ENCODE data around the gene CLSTN2. TPM values are rescaled to one million over a fixed set of nuclear protein-coding genes. Genes with fewer than 3 reads are reported as not detected.

Gene CLSTN2
- total RNA-seq, 1 donor from 2014 or later = 12.9 TPM

DNA sequence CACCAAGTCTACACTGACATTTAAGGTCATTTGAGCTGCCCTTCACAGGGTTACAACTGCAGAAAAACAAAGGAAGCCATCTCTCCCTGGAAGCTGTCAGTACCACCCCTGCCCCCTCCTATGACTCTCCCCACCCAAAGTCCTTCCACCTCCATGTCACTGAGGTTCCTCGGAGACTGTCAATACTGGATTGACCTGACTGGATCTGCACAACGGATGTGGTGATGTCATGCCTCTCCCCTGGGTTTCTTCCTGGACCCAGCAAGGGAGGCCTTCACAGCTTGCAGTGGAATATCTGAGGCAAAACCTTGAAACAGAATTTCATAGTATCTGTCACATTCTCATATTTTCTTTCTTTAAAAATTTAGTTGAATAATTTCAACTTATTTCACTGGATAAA, 153.5 kb downstream of the CLSTN2 start:
- no peak for TF ChIP-seq CTCF (conservative IDR thresholded peaks at IDR 0.05)
- no peak for DNase-seq (ENCODE audit: extremely low spot score, unreplicated experiment)
- H3K4me1 Mint-ChIP-seq (ENCODE audit: unreplicated experiment) = peaks cover under 1% of the 10 kb centered on the region
- no peak overlapping the region for H3K27ac Mint-ChIP-seq
- no peaks in the 10 kb centered on the region for H3K36me3 Mint-ChIP-seq
- no peak overlapping the region for H3K4me3 Mint-ChIP-seq
- H3K27me3 Mint-ChIP-seq = peaks cover under 1% of the 10 kb centered on the region
- peaks cover 5% of the 10 kb centered on the region for H3K9me3 Mint-ChIP-seq

DNA sequence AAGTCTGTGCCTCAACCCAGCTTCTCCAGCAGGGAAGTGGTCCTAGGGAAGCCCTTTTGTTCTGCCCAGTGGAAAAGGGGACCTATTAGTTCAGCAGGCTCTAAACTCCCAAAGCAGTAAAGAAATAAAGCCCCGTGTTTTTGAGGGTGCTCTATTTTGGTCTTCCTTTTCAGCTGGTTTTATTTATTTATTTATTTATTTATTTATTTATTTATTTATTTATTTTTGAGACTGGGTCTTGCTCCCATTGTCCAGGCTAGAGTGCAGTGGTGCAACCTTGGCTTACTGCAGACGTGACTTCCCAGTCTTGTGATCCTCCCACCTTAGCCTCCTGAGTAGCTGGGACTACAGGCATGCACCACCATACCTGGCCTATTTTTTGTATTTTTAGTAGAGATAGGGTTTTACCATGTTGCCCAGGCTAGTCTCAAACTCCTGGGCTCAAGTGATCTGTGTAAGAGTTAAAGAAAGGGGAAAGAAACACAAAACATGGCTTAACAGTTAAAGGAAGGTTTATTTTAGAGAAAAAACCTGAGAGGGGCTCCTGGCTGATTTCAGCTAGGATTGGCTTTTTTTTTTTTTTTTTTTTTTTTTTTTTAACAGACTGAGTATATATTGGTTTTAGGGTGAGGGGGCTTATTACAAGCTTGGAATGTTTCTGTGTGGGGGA, 154.6 kb downstream of the CLSTN2 start:
- no peak for DNase-seq (ENCODE audit: extremely low spot score, unreplicated experiment)
- Mint-ChIP-seq H3K4me3 (no peak overlapping the region), H3K36me3 (no peaks in the 10 kb centered on the region), H3K9me3 (peaks cover 5% of the 10 kb centered on the region), H3K27ac (no peak overlapping the region), H3K27me3 (peaks cover 6% of the 10 kb centered on the region), H3K4me1 (ENCODE audit: unreplicated experiment) (peaks cover 9% of the 10 kb centered on the region)
- no peak for TF ChIP-seq CTCF (conservative IDR thresholded peaks at IDR 0.05)

DNA sequence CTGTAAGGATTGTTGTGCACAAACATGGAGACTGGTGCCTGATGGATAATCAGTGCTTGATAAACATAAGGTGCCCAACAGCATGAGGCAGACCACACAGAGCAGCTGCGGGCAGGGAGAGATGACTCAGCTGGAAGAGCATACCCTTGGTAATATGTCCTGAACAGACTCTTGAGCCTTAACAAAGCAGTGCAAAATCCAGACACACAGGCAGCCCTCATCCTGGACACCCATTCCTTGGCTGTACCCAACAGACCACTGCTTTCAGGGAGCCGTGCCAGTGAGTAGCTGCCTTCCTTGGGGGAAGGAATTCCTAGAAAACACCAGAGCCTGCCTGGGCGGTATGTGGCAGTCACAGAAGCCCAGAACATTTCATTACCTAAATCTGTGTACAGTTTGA, 156.2 kb downstream of the CLSTN2 start:
- Mint-ChIP-seq H3K27ac (no peak overlapping the region), H3K27me3 (peaks cover 15% of the 10 kb centered on the region), H3K9me3 (peaks cover 5% of the 10 kb centered on the region), H3K4me3 (no peak overlapping the region), H3K36me3 (no peaks in the 10 kb centered on the region), H3K4me1 (ENCODE audit: unreplicated experiment) (peaks cover 9% of the 10 kb centered on the region)
- no peak for TF ChIP-seq CTCF (conservative IDR thresholded peaks at IDR 0.05)
- DNase-seq (ENCODE audit: extremely low spot score, unreplicated experiment) = no peak

GRCh38 chr3:140092848-140093536, 158.0 kb downstream of the CLSTN2 start:
- peaks cover 5% of the 10 kb centered on the region for H3K9me3 Mint-ChIP-seq
- H3K36me3 Mint-ChIP-seq = no peaks in the 10 kb centered on the region
- peaks cover 19% of the 10 kb centered on the region for H3K27me3 Mint-ChIP-seq
- H3K4me1 Mint-ChIP-seq (ENCODE audit: unreplicated experiment) = peaks cover 9% of the 10 kb centered on the region
- H3K4me3 Mint-ChIP-seq = no peak overlapping the region
- H3K27ac Mint-ChIP-seq = no peak overlapping the region
- DNase-seq (ENCODE audit: extremely low spot score, unreplicated experiment) = no peak
- TF ChIP-seq CTCF (conservative IDR thresholded peaks at IDR 0.05) = peak; percentile 47

- Mint-ChIP-seq H3K4me1 (ENCODE audit: unreplicated experiment) (peaks cover 9% of the 10 kb centered on the region), H3K9me3 (peaks cover 5% of the 10 kb centered on the region), H3K4me3 (no peak overlapping the region), H3K36me3 (no peaks in the 10 kb centered on the region), H3K27ac (no peak overlapping the region), H3K27me3 (peaks cover 19% of the 10 kb centered on the region)
- no peak for TF ChIP-seq CTCF (conservative IDR thresholded peaks at IDR 0.05)
- DNase-seq (ENCODE audit: extremely low spot score, unreplicated experiment) = no peak
These were observed 158.8 kb downstream of the CLSTN2 start for GRCh38 chr3:140093742-140094141.
